A549 (cell line): ENCODE measurements around the gene AGPAT2. TPM values are rescaled to one million over a fixed set of nuclear protein-coding genes. Genes with fewer than 3 reads are reported as not detected.

Source experiments
- ATAC-seq, 2 experiments: fragments of 200-7000 bp in 1 of 2; fragments of >200 bp in 1 of 2; cut with Nextera tagmentation in 1 of 2; cut with Tn5 transposase in 1 of 2; 3 replicates each; pipeline versions ENCODE4 v1.8.0 to v1.9.1; 2018 to 2020; ENCODE audit warnings: mild to moderate bottlenecking in 1 of 2, moderate library complexity in 1 of 2
- CTCF ChIA-PET: fragments of 300-600 bp; sonication (Branson Sonifier 250); formaldehyde crosslinking; extraction: SDS; loops from one replicate; lab custom pipeline; 2021; ENCODE audit warnings: antibody characterized with exemption, inconsistent platforms; lab: Yijun Ruan, JAX
- POLR2A ChIA-PET: fragments of 350-600 bp; formaldehyde crosslinking; extraction: SDS; loops from one replicate; lab custom pipeline; 2021; ENCODE audit warnings: antibody characterized with exemption, inconsistent platforms; lab: Yijun Ruan, JAX
- DNase-seq, 2 experiments: peaks; one replicate each; pipeline versions ENCODE4 v3.0.0 to v3.0.0-alpha.2; 2011 to 2016; ENCODE audit warnings: low read depth in 1 of 2, low spot score in 1 of 2
- FAIRE-seq: peaks from 2 replicates; lab custom pipeline; 2011; peaks lifted over from hg19 to GRCh38; lab: Jason Lieb, UNC
- H3K27ac ChIP-seq, 2 experiments: fragments of >200 bp; sonication (Bioruptor Twin); formaldehyde crosslinking; 3 replicates each; pipeline ENCODE4 v1.5.1; 2016 to 2017
- H3K4me1 ChIP-seq: fragments of >200 bp; sonication (Bioruptor Twin); formaldehyde crosslinking; 3 replicates; pipeline ENCODE4 v1.6.1; 2016
- H3K4me2 ChIP-seq: fragments of >200 bp; sonication (Bioruptor Twin); formaldehyde crosslinking; 3 replicates; pipeline ENCODE4 v1.6.1; 2016
- H3K4me3 ChIP-seq: fragments of >200 bp; sonication (Bioruptor Twin); formaldehyde crosslinking; 3 replicates; pipeline ENCODE4 v1.5.1; 2016
- H3K9me3 ChIP-seq: fragments of >200 bp; sonication (Bioruptor Twin); formaldehyde crosslinking; 3 replicates; pipeline ENCODE4 v1.6.1; 2016
- BCL3 ChIP-seq: fragments of >200 bp; sonication (Bioruptor Twin); formaldehyde crosslinking; IDR thresholded peaks from 3 replicates; pipeline ENCODE4 v1.6.1; 2016
- CBX8 ChIP-seq: fragments of 200-600 bp; sonication (generic); IDR thresholded peaks from 2 replicates; pipeline ENCODE4 v1.6.1; 2016
- ELK1 ChIP-seq: fragments of 150-350 bp; IDR thresholded peaks from 2 replicates; pipeline ENCODE4 v1.6.1; 2014; ENCODE audit warnings: low read depth, mild to moderate bottlenecking, low read length
- FOXS1 ChIP-seq: fragments of 250-450 bp; sonication (Bioruptor Pico); IDR thresholded peaks from 2 replicates; pipeline ENCODE4 v1.5.0; 2020; ENCODE audit warnings: mild to moderate bottlenecking, moderate library complexity
- HEYL ChIP-seq: fragments of 250-450 bp; sonication (Bioruptor Pico); IDR thresholded peaks from 2 replicates; pipeline ENCODE4 v1.8.0; 2021; ENCODE audit warnings: mild to moderate bottlenecking, moderate library complexity
- JUNB ChIP-seq: fragments of >200 bp; sonication (Bioruptor Twin); formaldehyde crosslinking; IDR thresholded peaks from 2 replicates; pipeline ENCODE4 v1.6.1; 2016
- MAFK ChIP-seq: fragments of 450-650 bp; IDR thresholded peaks from 2 replicates; pipeline ENCODE4 v1.6.1; 2014; ENCODE audit not compliant: partially characterized antibody
- MAZ ChIP-seq: fragments of 150-350 bp; IDR thresholded peaks from 2 replicates; pipeline ENCODE4 v1.6.1; 2014; ENCODE audit warnings: antibody characterized with exemption, low read depth, low read length, borderline replicate concordance
- NFE2L2 ChIP-seq: fragments of 150-350 bp; conservative IDR thresholded peaks from 2 replicates; pipeline ENCODE4 v1.6.1; 2014; ENCODE audit warnings: low read length
- NR3C1 ChIP-seq: fragments of >200 bp; sonication (Bioruptor Twin); formaldehyde crosslinking; IDR thresholded peaks from 3 replicates; pipeline ENCODE4 v1.6.1; 2017
- POLR2AphosphoS2 ChIP-seq: conservative IDR thresholded peaks from 2 replicates; pipeline ENCODE4 v1.6.1; 2012; ENCODE audit warnings: low read length, improper control_type of control experiment, inconsistent platforms
- RCOR1 ChIP-seq: fragments of 150-350 bp; IDR thresholded peaks from 2 replicates; pipeline ENCODE4 v1.6.1; 2014; ENCODE audit warnings: antibody characterized with exemption, low read length, low read depth
- RFX5 ChIP-seq: fragments of 450-650 bp; IDR thresholded peaks from 2 replicates; pipeline ENCODE4 v1.7.1; 2014; ENCODE audit warnings: antibody characterized with exemption, mild to moderate bottlenecking, moderate library complexity
- SMC3 ChIP-seq: fragments of >200 bp; sonication (Bioruptor Twin); formaldehyde crosslinking; IDR thresholded peaks from 3 replicates; pipeline ENCODE4 v1.6.1; 2018; ENCODE audit warnings: inconsistent platforms
- TFCP2L1 ChIP-seq: fragments of 250-450 bp; sonication (Bioruptor Pico); IDR thresholded peaks from 2 replicates; pipeline ENCODE4 v1.5.0; 2021; ENCODE audit warnings: mild to moderate bottlenecking
- ZNF302 ChIP-seq: fragments of 250-450 bp; sonication (Bioruptor Pico); IDR thresholded peaks from 2 replicates; pipeline ENCODE4 v1.9.0; 2021; ENCODE audit warnings: inconsistent platforms, mild to moderate bottlenecking, moderate library complexity
- WGBS: methylation state at CpG from one replicate; pipeline ENCODE4 v1.1.6; 2017; ENCODE audit errors: missing lambda C conversion rate; 5-methylcytosine and 5-hydroxymethylcytosine counted together
- polyA plus RNA-seq, 4 experiments: library from polyadenylated mRNA; depleted of rRNA in 3 of 4; stranded (reverse); fragments of >200 nt; fragmentation: RNase III in 1 of 4; extraction: RNeasy Plus Mini Kit Qiagen cat#74134 plus additional on column Dnase treatment in 1 of 4; gene quantifications; 2 replicates in 3 of 4; 3 replicates in 1 of 4; pipeline ENCODE4 v1.2.3, GENCODE V29; 2011 to 2017
- TF ChIP-seq, protein P1 (sequence below): fragments of 250-450 bp; sonication (Bioruptor Pico); IDR thresholded peaks from 2 replicates; pipeline ENCODE4 v1.5.0; 2021; ENCODE audit warnings: mild to moderate bottlenecking, moderate library complexity, borderline replicate concordance
- TF ChIP-seq, protein P2 (sequence below): fragments of >200 bp; sonication (Bioruptor Twin); formaldehyde crosslinking; IDR thresholded peaks from 3 replicates; pipeline ENCODE4 v1.5.1; 2016
- TF ChIP-seq, protein P3 (sequence below): fragments of >200 bp; sonication (Bioruptor Twin); formaldehyde crosslinking; IDR thresholded peaks from 2 replicates; pipeline ENCODE4 v1.6.1; 2016

AGPAT2 gene
- polyA plus RNA-seq, 2 of the 4 experiments (the other 2 are of a cell fraction) = 32.3 to 49.5 TPM

GRCh38 chr9:136700304-136700703 lies 13.0 kb upstream of the AGPAT2 start:
- ChIA-PET CTCF (interaction anchor here (0.9 to 8.5 kb wide), 5 partner anchors 6 to 216 kb away, joined by 3 to 113 read pairs (median 7); no protein-coding TSS in a partner anchor), POLR2A (no interaction called here)
- Histone ChIP-seq H3K4me1 (peaks cover 33% of the 10 kb centered on the region), H3K27ac (no peak overlapping the region), H3K9me3 (no peaks in the 10 kb centered on the region), H3K4me3 (no peak overlapping the region), H3K4me2 (no peak overlapping the region)
- TF ChIP-seq NFE2L2 = no peak
- TF ChIP-seq, protein P1, sequence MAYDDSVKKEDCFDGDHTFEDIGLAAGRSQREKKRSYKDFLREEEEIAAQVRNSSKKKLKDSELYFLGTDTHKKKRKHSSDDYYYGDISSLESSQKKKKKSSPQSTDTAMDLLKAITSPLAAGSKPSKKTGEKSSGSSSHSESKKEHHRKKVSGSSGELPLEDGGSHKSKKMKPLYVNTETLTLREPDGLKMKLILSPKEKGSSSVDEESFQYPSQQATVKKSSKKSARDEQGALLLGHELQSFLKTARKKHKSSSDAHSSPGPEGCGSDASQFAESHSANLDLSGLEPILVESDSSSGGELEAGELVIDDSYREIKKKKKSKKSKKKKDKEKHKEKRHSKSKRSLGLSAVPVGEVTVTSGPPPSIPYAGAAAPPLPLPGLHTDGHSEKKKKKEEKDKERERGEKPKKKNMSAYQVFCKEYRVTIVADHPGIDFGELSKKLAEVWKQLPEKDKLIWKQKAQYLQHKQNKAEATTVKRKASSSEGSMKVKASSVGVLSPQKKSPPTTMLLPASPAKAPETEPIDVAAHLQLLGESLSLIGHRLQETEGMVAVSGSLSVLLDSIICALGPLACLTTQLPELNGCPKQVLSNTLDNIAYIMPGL (CRISPR knock-in tag) = no peak
- TF ChIP-seq, protein P2, sequence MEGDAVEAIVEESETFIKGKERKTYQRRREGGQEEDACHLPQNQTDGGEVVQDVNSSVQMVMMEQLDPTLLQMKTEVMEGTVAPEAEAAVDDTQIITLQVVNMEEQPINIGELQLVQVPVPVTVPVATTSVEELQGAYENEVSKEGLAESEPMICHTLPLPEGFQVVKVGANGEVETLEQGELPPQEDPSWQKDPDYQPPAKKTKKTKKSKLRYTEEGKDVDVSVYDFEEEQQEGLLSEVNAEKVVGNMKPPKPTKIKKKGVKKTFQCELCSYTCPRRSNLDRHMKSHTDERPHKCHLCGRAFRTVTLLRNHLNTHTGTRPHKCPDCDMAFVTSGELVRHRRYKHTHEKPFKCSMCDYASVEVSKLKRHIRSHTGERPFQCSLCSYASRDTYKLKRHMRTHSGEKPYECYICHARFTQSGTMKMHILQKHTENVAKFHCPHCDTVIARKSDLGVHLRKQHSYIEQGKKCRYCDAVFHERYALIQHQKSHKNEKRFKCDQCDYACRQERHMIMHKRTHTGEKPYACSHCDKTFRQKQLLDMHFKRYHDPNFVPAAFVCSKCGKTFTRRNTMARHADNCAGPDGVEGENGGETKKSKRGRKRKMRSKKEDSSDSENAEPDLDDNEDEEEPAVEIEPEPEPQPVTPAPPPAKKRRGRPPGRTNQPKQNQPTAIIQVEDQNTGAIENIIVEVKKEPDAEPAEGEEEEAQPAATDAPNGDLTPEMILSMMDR = no peak
- TF ChIP-seq NR3C1 = no peak
- no peak for TF ChIP-seq FOXS1 (CRISPR knock-in tag)
- TF ChIP-seq HEYL = no peak
- TF ChIP-seq POLR2AphosphoS2 = no peak
- no peak for TF ChIP-seq RFX5
- TF ChIP-seq MAFK = no peak
- TF ChIP-seq RCOR1 = no peak
- no peak for TF ChIP-seq MAZ
- TF ChIP-seq, protein P3, sequence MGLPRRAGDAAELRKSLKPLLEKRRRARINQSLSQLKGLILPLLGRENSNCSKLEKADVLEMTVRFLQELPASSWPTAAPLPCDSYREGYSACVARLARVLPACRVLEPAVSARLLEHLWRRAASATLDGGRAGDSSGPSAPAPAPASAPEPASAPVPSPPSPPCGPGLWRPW = no peak
- no peak for TF ChIP-seq BCL3
- no peak for TF ChIP-seq SMC3
- TF ChIP-seq TFCP2L1 (CRISPR knock-in tag) = no peak
- no peak for DNase-seq
- no peak for ATAC-seq
- WGBS = 83% methylated on average over 8 of the region's 13 CpGs
- no peak for FAIRE-seq

GRCh38 chr9:136698635-136699246 lies 11.5 kb upstream of the AGPAT2 start:
- Histone ChIP-seq H3K9me3 (no peaks in the 10 kb centered on the region), H3K4me1 (peaks cover 48% of the 10 kb centered on the region), H3K27ac (peak overlapping the region; percentile 68 to 87), H3K4me3 (no peak overlapping the region), H3K4me2 (peak overlapping the region; percentile 79)
- POLR2A ChIA-PET = interaction anchor here (1.9 kb wide), 1 partner anchor 29 kb away, joined by 4 read pairs; no protein-coding TSS in a partner anchor
- ATAC-seq = no peak
- CTCF ChIA-PET = interaction anchor here (0.6 to 8.5 kb wide), 11 partner anchors 8 to 278 kb away, joined by 3 to 113 read pairs (median 3); no protein-coding TSS in a partner anchor
- WGBS = 93% methylated on average over 11 of the region's 11 CpGs
- TF ChIP-seq, protein P1 (CRISPR knock-in tag) = no peak
- no peak for TF ChIP-seq CBX8
- TF ChIP-seq ELK1 = no peak
- TF ChIP-seq TFCP2L1 (CRISPR knock-in tag) = no peak
- no peak for TF ChIP-seq JUNB
- no peak for TF ChIP-seq HEYL
- no peak for TF ChIP-seq ZNF302 (CRISPR knock-in tag)
- TF ChIP-seq, all 56 proteins: peak for 0
- FAIRE-seq (no peak), DNase-seq (no peak)
